CD4-positive, alpha-beta T cell (primary cell): ENCODE measurements around the gene CADM2. TPM values are rescaled to one million over a fixed set of nuclear protein-coding genes. Genes with fewer than 3 reads are reported as not detected.

Source experiments
- ATAC-seq: fragments of 200-7000 bp; cut with Tn5 transposase; one replicate; pipeline ENCODE4 v1.10.0; 2022; ENCODE audit warnings: mild to moderate bottlenecking; ENCODE audit not compliant: poor library complexity
- CTCF ChIA-PET: fragments of 350-600 bp; sonication (Branson Sonifier 250); formaldehyde crosslinking; loops from one replicate; lab custom pipeline; 2021; ENCODE audit warnings: antibody characterized with exemption, inconsistent platforms; lab: Charles Lee
- POLR2A ChIA-PET: fragments of 350-600 bp; sonication (Branson Sonifier 250); formaldehyde crosslinking; loops from one replicate; lab custom pipeline; 2021; ENCODE audit warnings: antibody characterized with exemption, inconsistent platforms; lab: Charles Lee
- DNase-seq, 14 experiments: peaks; one replicate each; pipeline ENCODE4 v3.0.0-alpha.2; 2013 to 2020; ENCODE audit warnings: mixed read lengths in 2 of 14
- H3K27ac ChIP-seq, 2 donors: one replicate each; pipeline versions ENCODE4 v1.5.1 to v1.7.0; 2013; ENCODE audit warnings: low read length in 2 of 2, low read depth in 1 of 2, mild to moderate bottlenecking in 1 of 2
- H3K27me3 ChIP-seq, 2 experiments: 1 replicate in 1 of 2; 2 replicates in 1 of 2; pipeline versions ENCODE4 v1.6.1 to v1.7.0; 2013; ENCODE audit warnings: low read length in 2 of 2, control low read depth in 1 of 2, mild to moderate bottlenecking in 1 of 2, moderate library complexity in 1 of 2; ENCODE audit not compliant: insufficient read depth in 2 of 2, control insufficient read depth in 1 of 2
- H3K36me3 ChIP-seq: one replicate; pipeline ENCODE4 v1.6.1; 2013; ENCODE audit warnings: low read length, control low read depth; ENCODE audit not compliant: insufficient read depth
- H3K4me1 ChIP-seq: one replicate; pipeline ENCODE4 v1.6.1; 2013; ENCODE audit warnings: low read length, control low read depth; ENCODE audit not compliant: insufficient read depth
- H3K4me3 ChIP-seq: one replicate; pipeline ENCODE4 v1.5.1; 2013; ENCODE audit warnings: mild to moderate bottlenecking, low read length, moderate library complexity
- H3K9me3 ChIP-seq, 2 experiments: 1 replicate in 1 of 2; 2 replicates in 1 of 2; pipeline versions ENCODE4 v1.6.1 to v1.7.0; 2013; ENCODE audit warnings: low read length in 2 of 2, mild to moderate bottlenecking in 2 of 2, control low read depth in 1 of 2, moderate library complexity in 1 of 2; ENCODE audit not compliant: control insufficient read depth in 1 of 2, insufficient read depth in 1 of 2
- H3K27ac Mint-ChIP-seq: one replicate; pipeline ENCODE4 v1.8.0; 2020; ENCODE audit warnings: mixed read lengths
- H3K27me3 Mint-ChIP-seq: one replicate; pipeline ENCODE4 v1.8.0; 2021; ENCODE audit warnings: mixed read lengths
- H3K36me3 Mint-ChIP-seq: one replicate; pipeline ENCODE4 v1.8.0; 2021; ENCODE audit warnings: low read depth, mixed read lengths
- H3K4me1 Mint-ChIP-seq: one replicate; pipeline ENCODE4 v1.8.0; 2021; ENCODE audit warnings: low read depth, mixed read lengths
- H3K4me3 Mint-ChIP-seq: one replicate; pipeline ENCODE4 v1.8.0; 2020; ENCODE audit warnings: mild to moderate bottlenecking, mixed read lengths
- H3K9me3 Mint-ChIP-seq: one replicate; pipeline ENCODE4 v1.8.0; 2020; ENCODE audit warnings: mixed read lengths
- CTCF ChIP-seq: fragments of 200-600 bp; IDR thresholded peaks from one replicate; pipeline ENCODE4 v1.8.0; 2022; ENCODE audit warnings: antibody characterized with exemption, mild to moderate bottlenecking
- intact Hi-C, 2 experiments: fragments of 100-400 bp; cut with DNase I in 1 of 2; cut with micrococcal nuclease in 1 of 2; formaldehyde crosslinking; loops; one replicate each; pipeline versions ENCODE4 v1.15.1 to v1.9.0; 2023 to 2025; cut with DNase I, micrococcal nuclease
- total RNA-seq, 174 experiments: library from RNA in 2 of 174; stranded (reverse) in 2 of 174; gene quantifications; one replicate each; pipeline ENCODE4 v1.2.3 and lab custom pipeline; 2021 to 2026

The CADM2 gene
- total RNA-seq, 2 experiments from 2014 or later, result 0.03 to 0.11 TPM

- H3K4me1 Mint-ChIP-seq, result no peaks in the 10 kb centered on the region
- TF ChIP-seq CTCF, result no peak
- no peak overlapping the region for H3K4me3 Mint-ChIP-seq
- Histone ChIP-seq H3K27ac (no peak overlapping the region), H3K4me1 (no peaks in the 10 kb centered on the region), H3K27me3 (no peaks in the 10 kb centered on the region), H3K36me3 (no peaks in the 10 kb centered on the region), H3K4me3 (no peak overlapping the region), H3K9me3 (no peaks in the 10 kb centered on the region)
- intact Hi-C loops, result no loop called here
- POLR2A ChIA-PET, result no interaction called here
- CTCF ChIA-PET, result no interaction called here
- H3K27me3 Mint-ChIP-seq, result no peaks in the 10 kb centered on the region
- DNase-seq (no peak), ATAC-seq (no peak)
- no peaks in the 10 kb centered on the region for H3K36me3 Mint-ChIP-seq
- H3K27ac Mint-ChIP-seq, result no peak overlapping the region
- peaks cover 3% of the 10 kb centered on the region for H3K9me3 Mint-ChIP-seq
Measured at GRCh38 chr3:85185495-85185894, 226.7 kb downstream of the CADM2 start.

- CTCF ChIA-PET, result no interaction called here
- H3K9me3 ChIP-seq, result no peaks in the 10 kb centered on the region
- H3K27me3 ChIP-seq, result no peaks in the 10 kb centered on the region
- H3K27ac Mint-ChIP-seq, result no peak overlapping the region
- no peaks in the 10 kb centered on the region for H3K36me3 Mint-ChIP-seq
- ATAC-seq, result no peak
- no peak overlapping the region for H3K4me3 ChIP-seq
- no peak for TF ChIP-seq CTCF
- no peaks in the 10 kb centered on the region for H3K4me1 Mint-ChIP-seq
- no peaks in the 10 kb centered on the region for H3K27me3 Mint-ChIP-seq
- no peaks in the 10 kb centered on the region for H3K4me1 ChIP-seq
- H3K27ac ChIP-seq, result no peak overlapping the region
- H3K4me3 Mint-ChIP-seq, result no peak overlapping the region
- POLR2A ChIA-PET, result no interaction called here
- intact Hi-C loops, result no loop called here
- peaks cover 4% of the 10 kb centered on the region for H3K9me3 Mint-ChIP-seq
- no peaks in the 10 kb centered on the region for H3K36me3 ChIP-seq
- DNase-seq, result no peak
Measured at GRCh38 chr3:85189731-85190130, 230.9 kb downstream of the CADM2 start.

GRCh38 chr3:85193565-85193964 is 234.8 kb downstream of the CADM2 start:
- TF ChIP-seq CTCF, result no peak
- no peaks in the 10 kb centered on the region for H3K4me1 Mint-ChIP-seq
- H3K4me3 Mint-ChIP-seq, result no peak overlapping the region
- no peak for ATAC-seq
- no peak overlapping the region for H3K4me3 ChIP-seq
- no peak overlapping the region for H3K27ac Mint-ChIP-seq
- DNase-seq, result no peak
- ChIA-PET CTCF (no interaction called here), POLR2A (no interaction called here)
- no peaks in the 10 kb centered on the region for H3K27me3 ChIP-seq
- intact Hi-C loops, result no loop called here
- H3K36me3 Mint-ChIP-seq, result no peaks in the 10 kb centered on the region
- H3K27me3 Mint-ChIP-seq, result no peaks in the 10 kb centered on the region
- H3K9me3 ChIP-seq, result no peaks in the 10 kb centered on the region
- no peak overlapping the region for H3K27ac ChIP-seq
- H3K9me3 Mint-ChIP-seq, result peaks cover 4% of the 10 kb centered on the region
- H3K36me3 ChIP-seq, result no peaks in the 10 kb centered on the region
- H3K4me1 ChIP-seq, result no peaks in the 10 kb centered on the region
